ENCODE measurements around the gene DMD. TPM values are rescaled to one million over a fixed set of nuclear protein-coding genes. Genes with fewer than 3 reads are reported as not detected.

DMD gene
- polyA plus RNA-seq, 1 donor from 2014 or later: 21.6 TPM

DNA sequence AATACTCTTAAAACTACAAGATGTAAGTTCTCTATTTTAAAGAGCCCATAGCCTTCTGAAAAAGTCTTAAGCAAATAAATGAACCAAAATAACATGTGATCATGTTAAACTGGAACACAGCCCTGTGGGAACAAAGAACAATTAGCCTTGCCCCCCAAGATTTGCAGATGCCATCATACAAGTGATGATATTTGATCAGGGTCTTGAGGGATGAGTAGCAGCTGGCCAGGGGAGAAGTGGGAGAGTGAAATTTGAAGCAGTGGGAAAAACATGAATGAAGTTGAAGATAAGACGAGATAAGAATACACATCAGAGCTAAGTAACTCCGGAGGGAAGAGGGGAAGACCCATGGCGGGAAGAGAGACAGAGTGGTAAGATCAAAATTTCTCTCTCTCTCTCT, 1689.4 kb downstream of the DMD start:
- Histone ChIP-seq H3K36me3 (ENCODE audit: insufficient read depth, low read length) (no peaks in the 10 kb centered on the region), H3K4me2 (ENCODE audit: low read length) (no peak overlapping the region), H2AFZ (ENCODE audit: low read depth, low read length) (no peak overlapping the region), H3K9me2 (ENCODE audit: insufficient read depth, low read length) (no peaks in the 10 kb centered on the region), H3K9ac (ENCODE audit: low read length) (no peak overlapping the region), H4K20me1 (ENCODE audit: insufficient read depth) (no peaks in the 10 kb centered on the region), H3K79me2 (replicated peaks; ENCODE audit: insufficient read depth, low read length) (no peaks in the 10 kb centered on the region), H3K4me3 (ENCODE audit: low read length) (no peak overlapping the region), H3K27ac (ENCODE audit: low read length) (no peak overlapping the region), H3K9me3 (ENCODE audit: low read length) (no peaks in the 10 kb centered on the region), H3K27me3 (ENCODE audit: insufficient read depth, low read depth, low read length) (no peaks in the 10 kb centered on the region), H3F3A (ENCODE audit: insufficient read depth, low read length, poor library complexity, severe bottlenecking) (no peaks in the 10 kb centered on the region)
- TF ChIP-seq RAD21 (conservative IDR thresholded peaks at IDR 0.05) (no peak), POLR2AphosphoS5 (IDR thresholded peaks at IDR 0.05) (no peak), SMC3 (conservative IDR thresholded peaks at IDR 0.05; ENCODE audit: poor library complexity) (no peak), EZH2 (IDR thresholded peaks at IDR 0.05; ENCODE audit: borderline replicate concordance, insufficient read depth, low read length, poor library complexity, severe bottlenecking) (no peak), TAF1 (IDR thresholded peaks at IDR 0.05; ENCODE audit: low read depth) (no peak), EP300 (conservative IDR thresholded peaks at IDR 0.05; ENCODE audit: poor library complexity, severe bottlenecking) (no peak), MXI1 (conservative IDR thresholded peaks at IDR 0.05; ENCODE audit: poor library complexity, severe bottlenecking) (no peak)
- TF ChIP-seq, protein P1, sequence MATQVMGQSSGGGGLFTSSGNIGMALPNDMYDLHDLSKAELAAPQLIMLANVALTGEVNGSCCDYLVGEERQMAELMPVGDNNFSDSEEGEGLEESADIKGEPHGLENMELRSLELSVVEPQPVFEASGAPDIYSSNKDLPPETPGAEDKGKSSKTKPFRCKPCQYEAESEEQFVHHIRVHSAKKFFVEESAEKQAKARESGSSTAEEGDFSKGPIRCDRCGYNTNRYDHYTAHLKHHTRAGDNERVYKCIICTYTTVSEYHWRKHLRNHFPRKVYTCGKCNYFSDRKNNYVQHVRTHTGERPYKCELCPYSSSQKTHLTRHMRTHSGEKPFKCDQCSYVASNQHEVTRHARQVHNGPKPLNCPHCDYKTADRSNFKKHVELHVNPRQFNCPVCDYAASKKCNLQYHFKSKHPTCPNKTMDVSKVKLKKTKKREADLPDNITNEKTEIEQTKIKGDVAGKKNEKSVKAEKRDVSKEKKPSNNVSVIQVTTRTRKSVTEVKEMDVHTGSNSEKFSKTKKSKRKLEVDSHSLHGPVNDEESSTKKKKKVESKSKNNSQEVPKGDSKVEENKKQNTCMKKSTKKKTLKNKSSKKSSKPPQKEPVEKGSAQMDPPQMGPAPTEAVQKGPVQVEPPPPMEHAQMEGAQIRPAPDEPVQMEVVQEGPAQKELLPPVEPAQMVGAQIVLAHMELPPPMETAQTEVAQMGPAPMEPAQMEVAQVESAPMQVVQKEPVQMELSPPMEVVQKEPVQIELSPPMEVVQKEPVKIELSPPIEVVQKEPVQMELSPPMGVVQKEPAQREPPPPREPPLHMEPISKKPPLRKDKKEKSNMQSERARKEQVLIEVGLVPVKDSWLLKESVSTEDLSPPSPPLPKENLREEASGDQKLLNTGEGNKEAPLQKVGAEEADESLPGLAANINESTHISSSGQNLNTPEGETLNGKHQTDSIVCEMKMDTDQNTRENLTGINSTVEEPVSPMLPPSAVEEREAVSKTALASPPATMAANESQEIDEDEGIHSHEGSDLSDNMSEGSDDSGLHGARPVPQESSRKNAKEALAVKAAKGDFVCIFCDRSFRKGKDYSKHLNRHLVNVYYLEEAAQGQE (IDR thresholded peaks at IDR 0.05; ENCODE audit: borderline replicate concordance): no peak
- TF ChIP-seq, protein P2, sequence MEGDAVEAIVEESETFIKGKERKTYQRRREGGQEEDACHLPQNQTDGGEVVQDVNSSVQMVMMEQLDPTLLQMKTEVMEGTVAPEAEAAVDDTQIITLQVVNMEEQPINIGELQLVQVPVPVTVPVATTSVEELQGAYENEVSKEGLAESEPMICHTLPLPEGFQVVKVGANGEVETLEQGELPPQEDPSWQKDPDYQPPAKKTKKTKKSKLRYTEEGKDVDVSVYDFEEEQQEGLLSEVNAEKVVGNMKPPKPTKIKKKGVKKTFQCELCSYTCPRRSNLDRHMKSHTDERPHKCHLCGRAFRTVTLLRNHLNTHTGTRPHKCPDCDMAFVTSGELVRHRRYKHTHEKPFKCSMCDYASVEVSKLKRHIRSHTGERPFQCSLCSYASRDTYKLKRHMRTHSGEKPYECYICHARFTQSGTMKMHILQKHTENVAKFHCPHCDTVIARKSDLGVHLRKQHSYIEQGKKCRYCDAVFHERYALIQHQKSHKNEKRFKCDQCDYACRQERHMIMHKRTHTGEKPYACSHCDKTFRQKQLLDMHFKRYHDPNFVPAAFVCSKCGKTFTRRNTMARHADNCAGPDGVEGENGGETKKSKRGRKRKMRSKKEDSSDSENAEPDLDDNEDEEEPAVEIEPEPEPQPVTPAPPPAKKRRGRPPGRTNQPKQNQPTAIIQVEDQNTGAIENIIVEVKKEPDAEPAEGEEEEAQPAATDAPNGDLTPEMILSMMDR (IDR thresholded peaks at IDR 0.05; ENCODE audit: poor library complexity, severe bottlenecking): no peak

DNA sequence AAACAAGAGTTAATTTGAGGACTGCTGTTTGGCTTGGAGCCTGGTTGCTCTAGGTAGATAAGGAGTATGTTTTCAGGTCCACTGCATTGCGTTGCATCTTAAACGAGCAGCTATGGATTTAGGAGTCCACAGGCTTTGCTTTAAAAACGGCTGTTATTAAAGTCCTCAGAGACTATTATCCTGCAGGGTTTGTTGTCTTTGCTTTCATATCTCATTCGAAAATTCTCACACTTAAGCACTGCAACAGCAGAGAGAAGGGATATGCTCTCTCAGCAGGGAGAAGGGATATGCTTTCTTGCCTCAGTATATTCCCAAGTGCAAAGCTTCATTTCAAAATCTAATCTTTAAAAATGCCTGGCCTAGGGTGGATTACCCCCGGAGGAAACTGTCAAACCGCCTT, 1694.8 kb downstream of the DMD start:
- Histone ChIP-seq H3K27me3 (ENCODE audit: insufficient read depth, low read depth, low read length) (no peaks in the 10 kb centered on the region), H3F3A (ENCODE audit: insufficient read depth, low read length, poor library complexity, severe bottlenecking) (no peaks in the 10 kb centered on the region), H3K4me3 (ENCODE audit: low read length) (no peak overlapping the region), H2AFZ (ENCODE audit: low read depth, low read length) (no peak overlapping the region), H3K4me2 (ENCODE audit: low read length) (no peak overlapping the region), H3K9me2 (ENCODE audit: insufficient read depth, low read length) (no peaks in the 10 kb centered on the region), H3K27ac (ENCODE audit: low read length) (no peak overlapping the region), H4K20me1 (ENCODE audit: insufficient read depth) (no peaks in the 10 kb centered on the region), H3K36me3 (ENCODE audit: insufficient read depth, low read length) (no peaks in the 10 kb centered on the region), H3K79me2 (replicated peaks; ENCODE audit: insufficient read depth, low read length) (no peaks in the 10 kb centered on the region), H3K9ac (ENCODE audit: low read length) (no peak overlapping the region), H3K9me3 (ENCODE audit: low read length) (no peaks in the 10 kb centered on the region)
- TF ChIP-seq SMC3 (conservative IDR thresholded peaks at IDR 0.05; ENCODE audit: poor library complexity) (no peak), RAD21 (conservative IDR thresholded peaks at IDR 0.05) (no peak), POLR2AphosphoS5 (IDR thresholded peaks at IDR 0.05) (no peak), TAF1 (IDR thresholded peaks at IDR 0.05; ENCODE audit: low read depth) (no peak), MXI1 (conservative IDR thresholded peaks at IDR 0.05; ENCODE audit: poor library complexity, severe bottlenecking) (no peak), EP300 (conservative IDR thresholded peaks at IDR 0.05; ENCODE audit: poor library complexity, severe bottlenecking) (no peak), EZH2 (IDR thresholded peaks at IDR 0.05; ENCODE audit: borderline replicate concordance, insufficient read depth, low read length, poor library complexity, severe bottlenecking) (no peak)
- TF ChIP-seq, protein P1 (IDR thresholded peaks at IDR 0.05; ENCODE audit: borderline replicate concordance): no peak
- TF ChIP-seq, protein P2 (IDR thresholded peaks at IDR 0.05; ENCODE audit: poor library complexity, severe bottlenecking): no peak
